Osteoblast (primary cell): ENCODE results near the gene PRPF6. TPM values are rescaled to one million over a fixed set of nuclear protein-coding genes. Genes with fewer than 3 reads are reported as not detected.

Source experiments
- DNase-seq: peaks from one replicate; pipeline ENCODE4 v3.0.0; 2011; ENCODE audit warnings: low spot score, mixed read lengths; ENCODE audit not compliant: insufficient read length; ENCODE audit errors: missing footprints
- H2AFZ ChIP-seq: 2 replicates; pipeline ENCODE4 v1.6.0; 2011; ENCODE audit warnings: mild to moderate bottlenecking, low read length
- H3K27ac ChIP-seq: 2 replicates; pipeline ENCODE4 v1.5.1; 2011; ENCODE audit warnings: mild to moderate bottlenecking, low read depth, low read length, moderate library complexity
- H3K27me3 ChIP-seq: 2 replicates; pipeline ENCODE4 v1.6.0; 2012; ENCODE audit warnings: mild to moderate bottlenecking, control low read depth, inconsistent platforms, low read length, moderate library complexity; ENCODE audit not compliant: insufficient read depth
- H3K36me3 ChIP-seq: 2 replicates; pipeline ENCODE4 v1.5.1; 2011; ENCODE audit warnings: mild to moderate bottlenecking, low read length, control low read depth, moderate library complexity; ENCODE audit not compliant: insufficient read depth
- H3K4me1 ChIP-seq: 2 replicates; pipeline ENCODE4 v1.5.1; 2011; ENCODE audit warnings: mild to moderate bottlenecking, low read length, control low read depth, moderate library complexity; ENCODE audit not compliant: insufficient read depth
- H3K4me2 ChIP-seq: 2 replicates; pipeline ENCODE4 v1.6.0; 2011; ENCODE audit warnings: mild to moderate bottlenecking, low read length; ENCODE audit not compliant: insufficient read depth
- H3K4me3 ChIP-seq: fragments of 200-600 bp; sonication (generic); 3 replicates; pipeline ENCODE4 v1.5.1; 2012; ENCODE audit warnings: mild to moderate bottlenecking, low read length, inconsistent platforms; ENCODE audit not compliant: insufficient read depth
- H3K79me2 ChIP-seq: 2 replicates; pipeline ENCODE4 v1.6.0; 2012; ENCODE audit warnings: mild to moderate bottlenecking, low read length, control low read depth, inconsistent platforms; ENCODE audit not compliant: insufficient read depth
- H3K9me3 ChIP-seq: 2 replicates; pipeline ENCODE4 v1.5.1; 2011; ENCODE audit warnings: low read depth, low read length, control low read depth
- H4K20me1 ChIP-seq: 2 replicates; pipeline ENCODE4 v1.6.0; 2012; ENCODE audit warnings: mild to moderate bottlenecking, low read length, control low read depth; ENCODE audit not compliant: insufficient read depth
- CTCF ChIP-seq: IDR thresholded peaks from 2 replicates; pipeline ENCODE4 v1.5.1; 2011; ENCODE audit warnings: mild to moderate bottlenecking, low read depth, low read length, moderate library complexity; ENCODE audit errors: extremely low read depth
- total RNA-seq: library from RNA; depleted of rRNA; stranded (reverse); fragments of >200 nt; gene quantifications from 2 replicates; pipeline ENCODE4 v1.2.3, GENCODE V29; 2012

The PRPF6 gene
- total RNA-seq, 1 donor: 56.1 TPM

DNA sequence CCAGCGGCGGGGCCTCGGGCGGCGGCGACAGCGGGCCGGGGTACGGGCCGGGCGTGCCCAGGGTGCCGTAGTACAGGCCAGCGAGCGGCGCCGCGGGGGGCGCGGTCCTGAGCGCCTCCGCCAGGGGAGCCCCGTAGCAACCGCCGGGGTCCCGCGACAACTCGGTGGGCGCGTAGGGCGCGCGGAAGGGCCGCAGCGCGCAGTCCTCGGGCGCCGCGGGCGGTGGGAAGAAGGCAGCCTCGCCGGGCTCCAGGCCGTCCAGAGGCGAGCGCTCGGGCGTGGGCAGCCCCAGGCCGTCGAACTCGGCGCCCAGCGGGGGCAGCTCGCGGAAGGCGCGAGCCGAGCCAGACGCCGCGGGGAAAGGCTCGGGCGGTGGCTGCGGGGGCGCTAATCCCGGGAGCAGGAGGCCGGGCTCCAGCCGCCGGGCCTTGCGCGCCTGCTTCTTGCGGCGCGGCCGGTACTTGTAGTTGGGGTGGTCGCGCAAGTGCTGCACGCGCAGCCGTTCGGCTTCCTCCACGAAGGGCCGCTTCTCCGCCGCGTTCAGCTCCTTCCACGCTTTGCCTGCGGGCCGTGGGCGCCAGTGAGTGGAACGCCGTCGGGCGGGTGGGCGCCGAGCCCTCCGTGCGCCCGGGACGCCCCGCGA, 67.6 kb downstream of the PRPF6 start:
- H3K36me3 ChIP-seq: no peaks in the 10 kb centered on the region
- DNase-seq: peak; percentile 92
- H2AFZ ChIP-seq: no peak overlapping the region
- H3K79me2 ChIP-seq: no peaks in the 10 kb centered on the region
- no peak overlapping the region for H3K4me3 ChIP-seq
- peaks cover 24% of the 10 kb centered on the region for H3K27me3 ChIP-seq
- no peaks in the 10 kb centered on the region for H3K9me3 ChIP-seq
- no peak overlapping the region for H3K4me2 ChIP-seq
- TF ChIP-seq CTCF: no peak
- no peaks in the 10 kb centered on the region for H3K4me1 ChIP-seq
- no peaks in the 10 kb centered on the region for H4K20me1 ChIP-seq
- H3K27ac ChIP-seq: no peak overlapping the region

- Histone ChIP-seq H3K79me2 (no peaks in the 10 kb centered on the region), H3K4me2 (no peak within 1 kb of the TSS), H2AFZ (no peak within 1 kb of the TSS), H3K36me3 (no peaks in the 10 kb centered on the region), H3K9me3 (no peaks in the 10 kb centered on the region), H3K4me3 (no peak within 1 kb of the TSS), H4K20me1 (no peaks in the 10 kb centered on the region), H3K4me1 (peaks cover 2% of the 10 kb centered on the region), H3K27ac (no peak within 1 kb of the TSS), H3K27me3 (peaks cover 24% of the 10 kb centered on the region)
- no peak for TF ChIP-seq CTCF
- no peak for DNase-seq
Observed at GRCh38 chr20:64049060-64049877, 68.3 kb downstream of the PRPF6 start, which contains the start of gene SOX18. TSS of gene SOX18 (minus strand) at chr20:64049639. CDS start at chr20:64049516, 123 bp downstream.

- no peak for TF ChIP-seq CTCF
- no peaks in the 10 kb centered on the region for H4K20me1 ChIP-seq
- no peaks in the 10 kb centered on the region for H3K36me3 ChIP-seq
- H3K4me1 ChIP-seq: peaks cover 6% of the 10 kb centered on the region
- DNase-seq: no peak
- peaks cover 24% of the 10 kb centered on the region for H3K27me3 ChIP-seq
- no peak overlapping the region for H3K27ac ChIP-seq
- H3K4me3 ChIP-seq: no peak overlapping the region
- H3K9me3 ChIP-seq: no peaks in the 10 kb centered on the region
- H3K4me2 ChIP-seq: no peak overlapping the region
- H3K79me2 ChIP-seq: no peaks in the 10 kb centered on the region
- no peak overlapping the region for H2AFZ ChIP-seq
Observed at GRCh38 chr20:64049878-64050260, 68.9 kb downstream of the PRPF6 start.
